Measurements from ENCODE around the gene STAC. TPM values are rescaled to one million over a fixed set of nuclear protein-coding genes. Genes with fewer than 3 reads are reported as not detected.

STAC gene
- total RNA-seq, 3 donors from 2014 or later = 0.43 to 4.5 TPM; not detected in 1

DNA sequence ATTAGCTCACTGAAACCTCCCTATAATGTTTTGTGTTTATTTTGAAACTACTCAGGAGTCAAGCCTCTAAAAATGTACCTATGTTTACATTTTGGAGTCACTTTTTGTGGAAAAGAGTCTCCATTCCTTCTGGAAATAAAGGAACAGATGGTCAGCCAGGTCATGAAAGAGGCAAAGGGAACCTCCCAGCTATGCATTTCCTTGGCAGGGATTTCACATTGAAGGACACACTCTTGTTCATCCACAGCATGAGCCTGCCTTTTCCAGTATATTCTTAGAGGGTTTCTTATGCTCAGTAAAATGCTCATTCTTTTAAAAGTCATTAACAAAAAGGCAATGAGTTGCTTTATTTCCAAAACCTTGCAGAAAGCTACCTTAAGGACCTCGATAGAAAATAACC is 20.8 kb downstream of the STAC start:
- no peaks in the 10 kb centered on the region for H3K36me3 ChIP-seq (ENCODE audit: low read depth)
- no peak overlapping the region for H3K4me3 ChIP-seq
- intact Hi-C loops (cut with DNase I, micrococcal nuclease) = no loop called here
- H3K9me3 ChIP-seq = no peaks in the 10 kb centered on the region
- TF ChIP-seq, protein P1, sequence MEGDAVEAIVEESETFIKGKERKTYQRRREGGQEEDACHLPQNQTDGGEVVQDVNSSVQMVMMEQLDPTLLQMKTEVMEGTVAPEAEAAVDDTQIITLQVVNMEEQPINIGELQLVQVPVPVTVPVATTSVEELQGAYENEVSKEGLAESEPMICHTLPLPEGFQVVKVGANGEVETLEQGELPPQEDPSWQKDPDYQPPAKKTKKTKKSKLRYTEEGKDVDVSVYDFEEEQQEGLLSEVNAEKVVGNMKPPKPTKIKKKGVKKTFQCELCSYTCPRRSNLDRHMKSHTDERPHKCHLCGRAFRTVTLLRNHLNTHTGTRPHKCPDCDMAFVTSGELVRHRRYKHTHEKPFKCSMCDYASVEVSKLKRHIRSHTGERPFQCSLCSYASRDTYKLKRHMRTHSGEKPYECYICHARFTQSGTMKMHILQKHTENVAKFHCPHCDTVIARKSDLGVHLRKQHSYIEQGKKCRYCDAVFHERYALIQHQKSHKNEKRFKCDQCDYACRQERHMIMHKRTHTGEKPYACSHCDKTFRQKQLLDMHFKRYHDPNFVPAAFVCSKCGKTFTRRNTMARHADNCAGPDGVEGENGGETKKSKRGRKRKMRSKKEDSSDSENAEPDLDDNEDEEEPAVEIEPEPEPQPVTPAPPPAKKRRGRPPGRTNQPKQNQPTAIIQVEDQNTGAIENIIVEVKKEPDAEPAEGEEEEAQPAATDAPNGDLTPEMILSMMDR (IDR thresholded peaks at IDR 0.05) = no peak
- DNase-seq (no peak), ATAC-seq (no peak)
- no peaks in the 10 kb centered on the region for H3K4me1 ChIP-seq (ENCODE audit: low read depth)

- Histone ChIP-seq H3K4me3 (no peak overlapping the region), H3K36me3 (ENCODE audit: low read depth) (no peaks in the 10 kb centered on the region), H3K4me1 (ENCODE audit: low read depth) (no peaks in the 10 kb centered on the region), H3K9me3 (no peaks in the 10 kb centered on the region)
- TF ChIP-seq, protein P1 (IDR thresholded peaks at IDR 0.05) = no peak
- intact Hi-C loops (cut with DNase I, micrococcal nuclease) = no loop called here
- DNase-seq (no peak), ATAC-seq (no peak)
Measured at GRCh38 chr3:36403661-36404060, 23.4 kb downstream of the STAC start.

DNA sequence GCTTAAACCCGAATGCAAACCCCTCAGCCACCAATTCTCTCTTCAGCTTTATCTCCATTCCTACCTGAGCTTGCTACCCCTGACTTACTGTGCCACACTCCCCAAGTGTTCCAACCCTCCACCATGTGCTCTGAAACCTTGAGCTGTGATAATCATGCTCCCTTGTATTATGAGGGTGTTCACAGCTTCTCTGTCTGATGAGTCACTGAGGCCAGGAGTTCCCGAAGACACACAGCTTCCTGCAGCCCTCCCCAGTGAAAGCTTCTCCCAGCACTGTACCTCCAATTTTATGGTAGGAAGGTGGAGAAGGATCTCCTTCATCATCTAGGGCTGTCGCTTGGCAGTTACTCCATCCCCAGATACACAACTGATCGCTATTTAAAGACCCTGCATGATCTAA is 24.9 kb downstream of the STAC start:
- intact Hi-C loops (cut with DNase I, micrococcal nuclease) = no loop called here
- TF ChIP-seq, protein P1 (IDR thresholded peaks at IDR 0.05) = no peak
- ATAC-seq (no peak), DNase-seq (no peak)
- no peaks in the 10 kb centered on the region for H3K9me3 ChIP-seq
- H3K4me1 ChIP-seq (ENCODE audit: low read depth) = no peaks in the 10 kb centered on the region
- no peaks in the 10 kb centered on the region for H3K36me3 ChIP-seq (ENCODE audit: low read depth)
- H3K4me3 ChIP-seq = no peak overlapping the region

DNA sequence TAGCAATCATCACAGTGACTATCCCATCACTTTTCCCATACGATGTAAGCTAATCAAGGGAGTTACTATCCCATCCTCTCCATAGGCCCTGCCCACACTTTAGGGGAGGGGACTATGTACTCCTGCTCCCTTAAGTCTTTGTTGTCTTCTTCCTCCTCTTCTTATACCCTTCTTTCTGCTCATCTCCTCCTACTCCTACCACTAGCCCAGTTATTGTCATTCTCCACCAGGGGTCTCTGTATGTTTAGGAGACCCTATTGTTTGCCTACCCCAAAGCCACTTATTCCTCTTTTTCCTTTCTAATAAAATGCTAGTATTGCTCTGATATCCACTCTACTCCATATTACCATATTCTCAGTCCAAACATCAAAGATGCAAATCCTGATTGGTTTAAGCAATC is 27.8 kb downstream of the STAC start:
- intact Hi-C loops (cut with DNase I, micrococcal nuclease) = no loop called here
- DNase-seq (no peak), ATAC-seq (no peak)
- no peak overlapping the region for H3K4me3 ChIP-seq
- H3K4me1 ChIP-seq (ENCODE audit: low read depth) = no peaks in the 10 kb centered on the region
- TF ChIP-seq, protein P1 (IDR thresholded peaks at IDR 0.05) = no peak
- H3K9me3 ChIP-seq = no peaks in the 10 kb centered on the region
- no peaks in the 10 kb centered on the region for H3K36me3 ChIP-seq (ENCODE audit: low read depth)

DNA sequence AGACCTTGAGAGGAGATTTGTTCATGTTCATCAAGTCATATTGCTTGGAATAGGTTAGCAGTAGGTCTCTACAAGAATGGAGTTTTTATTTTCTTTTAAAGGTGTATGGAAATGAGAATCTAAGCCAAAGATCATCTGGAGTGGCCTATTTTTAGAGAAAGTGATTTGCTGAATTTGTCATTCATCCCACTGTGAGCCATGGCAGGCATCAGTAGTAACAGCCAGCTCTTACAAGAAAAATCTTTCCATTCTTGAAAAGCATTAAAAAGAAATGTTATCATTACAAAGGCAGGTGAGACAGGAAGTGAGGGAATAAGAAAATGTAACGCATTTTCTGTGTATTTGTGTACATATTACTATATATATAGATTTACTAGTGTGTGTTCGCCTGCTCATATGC is 29.6 kb downstream of the STAC start:
- intact Hi-C loops (cut with DNase I, micrococcal nuclease) = no loop called here
- Histone ChIP-seq H3K9me3 (no peaks in the 10 kb centered on the region), H3K4me1 (ENCODE audit: low read depth) (no peaks in the 10 kb centered on the region), H3K4me3 (no peak overlapping the region), H3K36me3 (ENCODE audit: low read depth) (no peaks in the 10 kb centered on the region)
- ATAC-seq (no peak), DNase-seq (no peak)
- TF ChIP-seq, protein P1 (IDR thresholded peaks at IDR 0.05) = no peak

- no peaks in the 10 kb centered on the region for H3K36me3 ChIP-seq (ENCODE audit: low read depth)
- intact Hi-C loops (cut with DNase I, micrococcal nuclease) = no loop called here
- peaks cover 7% of the 10 kb centered on the region for H3K9me3 ChIP-seq
- no peaks in the 10 kb centered on the region for H3K4me1 ChIP-seq (ENCODE audit: low read depth)
- no peak for DNase-seq
- TF ChIP-seq, protein P1 (IDR thresholded peaks at IDR 0.05) = no peak
- H3K4me3 ChIP-seq = no peak overlapping the region
- ATAC-seq = no peak
Measured at GRCh38 chr3:36411587-36411986, 31.3 kb downstream of the STAC start.
